ENCODE measurements around the gene ACE2. TPM values are rescaled to one million over a fixed set of nuclear protein-coding genes. Genes with fewer than 3 reads are reported as not detected.

The ACE2 gene
- total RNA-seq, 1 experiment from 2014 or later: 1.8 TPM

DNA sequence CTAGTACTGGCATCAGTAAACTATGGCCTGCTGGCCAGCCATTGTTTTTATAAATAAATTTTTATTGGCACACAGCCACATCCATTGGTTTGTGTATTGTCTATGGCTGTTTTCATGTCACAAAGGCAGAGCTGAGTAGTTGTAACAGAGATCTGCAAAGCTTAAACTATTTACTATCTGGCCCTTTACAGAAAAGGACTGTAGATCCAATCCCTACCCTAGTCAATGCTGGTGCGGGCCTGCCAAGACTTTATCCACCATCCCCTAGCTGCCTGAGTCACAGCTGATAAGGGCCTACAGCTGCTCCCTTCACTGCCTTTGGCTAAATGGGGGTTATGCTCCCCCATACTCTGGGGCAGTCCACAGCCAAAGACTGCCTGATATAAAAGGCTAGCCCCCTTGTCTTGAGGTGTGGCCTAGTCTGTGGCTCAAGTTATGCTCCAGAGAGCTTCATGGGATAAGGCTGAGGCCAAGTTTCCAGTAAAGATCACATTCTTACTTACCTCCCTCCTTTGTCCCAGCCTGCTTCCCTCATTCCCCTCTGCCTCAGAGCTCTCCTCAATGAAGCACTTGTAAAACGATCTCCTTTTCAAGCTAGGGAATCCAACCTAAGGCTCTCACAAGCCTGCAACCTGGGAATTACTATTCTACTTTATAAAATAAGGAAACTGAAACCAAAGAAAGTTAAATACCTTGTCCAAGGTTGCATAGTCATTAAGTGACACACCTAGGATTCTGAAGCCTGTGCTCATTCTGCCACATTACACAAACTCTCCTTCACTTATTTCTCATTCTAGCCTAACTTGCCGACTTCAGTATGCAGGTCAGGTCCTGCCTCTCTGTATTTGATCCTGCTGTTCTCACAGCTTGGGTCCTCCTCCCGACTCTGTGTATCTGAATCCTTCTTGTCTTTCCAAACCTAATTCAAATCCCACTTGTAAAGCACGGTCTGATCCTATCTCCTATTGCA is 20.7 kb downstream of the ACE2 start:
- Histone ChIP-seq H3K36me3 (ENCODE audit: control insufficient read depth, insufficient read depth, low read length) (no peaks in the 10 kb centered on the region), H3K27me3 (replicated peaks; ENCODE audit: control insufficient read depth, insufficient read depth, low read length) (no peaks in the 10 kb centered on the region), H3K9me3 (no peaks in the 10 kb centered on the region), H3K4me3 (ENCODE audit: low read depth, low read length) (no peak overlapping the region), H3K4me1 (no peaks in the 10 kb centered on the region)
- POLR2A ChIA-PET: no interaction called here
- no peak for DNase-seq
- no peak overlapping the region for H3K4me3 Mint-ChIP-seq (ENCODE audit: unreplicated experiment)
- peaks cover 5% of the 10 kb centered on the region for H3K27me3 Mint-ChIP-seq (ENCODE audit: insufficient read depth, unreplicated experiment)
- no peak overlapping the region for H3K27ac Mint-ChIP-seq (ENCODE audit: unreplicated experiment)
- H3K36me3 Mint-ChIP-seq (ENCODE audit: insufficient read depth, unreplicated experiment): no peaks in the 10 kb centered on the region
- BruUV-seq (replicated peaks): no TSS peak
- CTCF ChIA-PET: no interaction called here
- H3K9me3 Mint-ChIP-seq (ENCODE audit: unreplicated experiment): no peaks in the 10 kb centered on the region
- no peaks in the 10 kb centered on the region for H3K4me1 Mint-ChIP-seq (ENCODE audit: low read depth, unreplicated experiment)
- no peak for TF ChIP-seq CTCF (IDR thresholded peaks at IDR 0.05; ENCODE audit: insufficient read depth in 1 of 2, low read depth in 1 of 2, low read length in 1 of 2, severe bottlenecking in 1 of 2, unreplicated experiment in 1 of 2)
- intact Hi-C loops (cut with micrococcal nuclease; ENCODE audit: unreplicated experiment): no loop called here

GRCh38 chrX:15576019-15576418 is 24.7 kb downstream of the ACE2 start:
- Mint-ChIP-seq H3K9me3 (ENCODE audit: unreplicated experiment) (no peaks in the 10 kb centered on the region), H3K4me3 (ENCODE audit: unreplicated experiment) (no peak overlapping the region), H3K27ac (ENCODE audit: unreplicated experiment) (no peak overlapping the region), H3K27me3 (ENCODE audit: insufficient read depth, unreplicated experiment) (peaks cover 5% of the 10 kb centered on the region), H3K4me1 (ENCODE audit: low read depth, unreplicated experiment) (no peaks in the 10 kb centered on the region), H3K36me3 (ENCODE audit: insufficient read depth, unreplicated experiment) (no peaks in the 10 kb centered on the region)
- TF ChIP-seq CTCF (IDR thresholded peaks at IDR 0.05; ENCODE audit: insufficient read depth in 1 of 2, low read depth in 1 of 2, low read length in 1 of 2, severe bottlenecking in 1 of 2, unreplicated experiment in 1 of 2): no peak
- intact Hi-C loops (cut with micrococcal nuclease; ENCODE audit: unreplicated experiment): no loop called here
- H3K4me3 ChIP-seq (ENCODE audit: low read depth, low read length): no peak overlapping the region
- no peaks in the 10 kb centered on the region for H3K27me3 ChIP-seq (replicated peaks; ENCODE audit: control insufficient read depth, insufficient read depth, low read length)
- ChIA-PET CTCF (no interaction called here), POLR2A (no interaction called here)
- no peaks in the 10 kb centered on the region for H3K36me3 ChIP-seq (ENCODE audit: control insufficient read depth, insufficient read depth, low read length)
- no peak for DNase-seq
- H3K4me1 ChIP-seq: no peaks in the 10 kb centered on the region
- BruUV-seq (replicated peaks): no TSS peak
- no peaks in the 10 kb centered on the region for H3K9me3 ChIP-seq

- intact Hi-C loops (cut with micrococcal nuclease; ENCODE audit: unreplicated experiment): no loop called here
- POLR2A ChIA-PET: no interaction called here
- CTCF ChIA-PET: no interaction called here
- H3K36me3 ChIP-seq (ENCODE audit: control insufficient read depth, insufficient read depth, low read length): no peaks in the 10 kb centered on the region
- no peak overlapping the region for H3K4me3 Mint-ChIP-seq (ENCODE audit: unreplicated experiment)
- H3K4me3 ChIP-seq (ENCODE audit: low read depth, low read length): no peak overlapping the region
- TF ChIP-seq CTCF (IDR thresholded peaks at IDR 0.05; ENCODE audit: insufficient read depth in 1 of 2, low read depth in 1 of 2, low read length in 1 of 2, severe bottlenecking in 1 of 2, unreplicated experiment in 1 of 2): no peak
- no peak overlapping the region for H3K27ac Mint-ChIP-seq (ENCODE audit: unreplicated experiment)
- no peaks in the 10 kb centered on the region for H3K9me3 ChIP-seq
- peaks cover 10% of the 10 kb centered on the region for H3K27me3 Mint-ChIP-seq (ENCODE audit: insufficient read depth, unreplicated experiment)
- H3K36me3 Mint-ChIP-seq (ENCODE audit: insufficient read depth, unreplicated experiment): no peaks in the 10 kb centered on the region
- H3K9me3 Mint-ChIP-seq (ENCODE audit: unreplicated experiment): no peaks in the 10 kb centered on the region
- H3K4me1 ChIP-seq: no peaks in the 10 kb centered on the region
- DNase-seq: no peak
- no peaks in the 10 kb centered on the region for H3K4me1 Mint-ChIP-seq (ENCODE audit: low read depth, unreplicated experiment)
- H3K27me3 ChIP-seq (replicated peaks; ENCODE audit: control insufficient read depth, insufficient read depth, low read length): no peaks in the 10 kb centered on the region
- BruUV-seq (replicated peaks): no TSS peak
These were observed 26.7 kb downstream of the ACE2 start for GRCh38 chrX:15574017-15574416.
